Endothelial cell of umbilical vein (primary cell): ENCODE data around the gene SEMA3A. TPM values are rescaled to one million over a fixed set of nuclear protein-coding genes. Genes with fewer than 3 reads are reported as not detected.

Experiments used
- BruUV-seq: library from RNA; stranded (reverse); fragments of 400-500 nt; replicated peaks from 2 replicates; lab custom pipeline; 2021; lab: Mats Ljungman, UMichigan
- CTCF ChIA-PET: fragments of 300-600, 350-600 bp; sonication (Branson Sonifier 250); formaldehyde crosslinking; loops from one replicate; lab custom pipeline; 2021; ENCODE audit warnings: antibody characterized with exemption, inconsistent platforms; lab: Charles Lee
- POLR2A ChIA-PET: fragments of 300-600, 350-600 bp; sonication (Branson Sonifier 250); formaldehyde crosslinking; loops from one replicate; lab custom pipeline; 2021; ENCODE audit warnings: antibody characterized with exemption, inconsistent platforms; lab: Charles Lee
- DNase-seq: peaks from one replicate; pipeline ENCODE4 v3.0.0-alpha.2; 2011; ENCODE audit warnings: low read depth, low spot score
- FAIRE-seq: peaks from 2 replicates; lab custom pipeline; 2011; peaks lifted over from hg19 to GRCh38; lab: Jason Lieb, UNC
- H2AFZ ChIP-seq: 2 replicates; pipeline ENCODE4 v1.6.0; 2012; ENCODE audit warnings: low read depth, low read length, control low read depth, inconsistent platforms
- H3K27ac ChIP-seq: 2 replicates; pipeline ENCODE4 v1.5.1; 2011; ENCODE audit warnings: low read depth, mild to moderate bottlenecking, control low read depth, low read length, moderate library complexity; ENCODE audit not compliant: insufficient read depth
- H3K27me3 ChIP-seq, 2 experiments: 2 replicates each; pipeline versions ENCODE4 v1.6.0 to v1.6.1; 2011; ENCODE audit warnings: low read length in 2 of 2, mixed read lengths in 1 of 2; ENCODE audit not compliant: control insufficient read depth in 2 of 2, insufficient read depth in 2 of 2
- H3K36me3 ChIP-seq, 2 experiments: 2 replicates in 1 of 2; 3 replicates in 1 of 2; pipeline ENCODE4 v1.5.1; 2011; ENCODE audit warnings: low read length in 2 of 2, mild to moderate bottlenecking in 1 of 2, moderate library complexity in 1 of 2; ENCODE audit not compliant: control insufficient read depth in 2 of 2, insufficient read depth in 2 of 2; ENCODE audit errors: extremely low read depth in 1 of 2
- H3K4me1 ChIP-seq: 3 replicates; pipeline ENCODE4 v1.5.1; 2011; ENCODE audit warnings: mild to moderate bottlenecking, low read length; ENCODE audit not compliant: control insufficient read depth, insufficient read depth; ENCODE audit errors: extremely low read depth
- H3K4me2 ChIP-seq: 2 replicates; pipeline ENCODE4 v1.6.1; 2011; ENCODE audit warnings: low read length, control low read depth, mixed read lengths; ENCODE audit not compliant: insufficient read depth
- H3K4me3 ChIP-seq, 3 experiments: fragments of 200-600 bp in 1 of 3; sonication (generic), shearing (Covaris generic) in 1 of 3; replicated peaks in 1 of 3; 2 replicates each; pipeline ENCODE4 v1.5.1; 2011 to 2016; ENCODE audit warnings: control low read depth in 3 of 3, low read length in 3 of 3, mild to moderate bottlenecking in 2 of 3, inconsistent platforms in 1 of 3, low read depth in 1 of 3, moderate library complexity in 1 of 3; ENCODE audit not compliant: insufficient read depth in 1 of 3
- H3K79me2 ChIP-seq: 2 replicates; pipeline ENCODE4 v1.6.0; 2012; ENCODE audit warnings: low read length, inconsistent platforms; ENCODE audit not compliant: control insufficient read depth, insufficient read depth
- H3K9ac ChIP-seq: replicated peaks from 2 replicates; pipeline ENCODE3; 2011; ENCODE audit warnings: low read length, control low read depth; ENCODE audit not compliant: insufficient read depth; ENCODE audit errors: extremely low read depth
- H3K9me1 ChIP-seq: replicated peaks from 3 replicates; pipeline ENCODE4 v1.6.0; 2011; ENCODE audit warnings: mild to moderate bottlenecking, low read length; ENCODE audit not compliant: control insufficient read depth, insufficient read depth; ENCODE audit errors: extremely low read depth
- H3K9me3 ChIP-seq: replicated peaks from 2 replicates; pipeline ENCODE4 v1.5.1; 2012; ENCODE audit warnings: low read length, inconsistent platforms; ENCODE audit not compliant: control insufficient read depth, insufficient read depth
- H4K20me1 ChIP-seq: replicated peaks from 2 replicates; pipeline ENCODE3; 2011; ENCODE audit warnings: mild to moderate bottlenecking, low read length; ENCODE audit not compliant: control insufficient read depth, insufficient read depth; ENCODE audit errors: extremely low read depth
- CTCF ChIP-seq, 2 donors: IDR thresholded peaks; 1 replicate in 1 of 2; 2 replicates in 1 of 2; pipeline ENCODE4 v1.5.1; 2011; ENCODE audit warnings: low read length in 2 of 2, mild to moderate bottlenecking in 2 of 2, moderate library complexity in 2 of 2, control low read depth in 1 of 2, inconsistent platforms in 1 of 2, low read depth in 1 of 2; ENCODE audit not compliant: insufficient read depth in 1 of 2; ENCODE audit errors: extremely low read depth in 1 of 2
- EZH2 ChIP-seq: IDR thresholded peaks from 2 replicates; pipeline ENCODE4 v1.6.1; 2012; ENCODE audit warnings: borderline replicate concordance, low read depth, mild to moderate bottlenecking, moderate library complexity, low read length, inconsistent platforms; ENCODE audit not compliant: severe bottlenecking
- FOS ChIP-seq: IDR thresholded peaks from 2 replicates; pipeline ENCODE4 v1.6.1; 2011; ENCODE audit warnings: mild to moderate bottlenecking, low read length, moderate library complexity, borderline replicate concordance; ENCODE audit not compliant: insufficient read depth
- GATA2 ChIP-seq: IDR thresholded peaks from 2 replicates; pipeline ENCODE4 v1.7.0; 2011; ENCODE audit warnings: low read depth, mild to moderate bottlenecking, moderate library complexity, mixed read lengths, low read length; ENCODE audit not compliant: insufficient read length, insufficient read depth
- JUN ChIP-seq: IDR thresholded peaks from 2 replicates; pipeline ENCODE4 v1.6.1; 2011; ENCODE audit warnings: borderline replicate concordance, low read depth; ENCODE audit not compliant: insufficient read length, insufficient read depth
- MYC ChIP-seq: IDR thresholded peaks from one replicate; pipeline ENCODE4 v1.6.1; 2011; ENCODE audit warnings: mild to moderate bottlenecking, low read depth, low read length
- POLR2A ChIP-seq: IDR thresholded peaks from 2 replicates; pipeline ENCODE4 v1.6.1; 2012; ENCODE audit warnings: low read depth, mild to moderate bottlenecking, control low read depth, low read length
- POLR2AphosphoS5 ChIP-seq: IDR thresholded peaks from 2 replicates; pipeline ENCODE4 v1.6.1; 2012; ENCODE audit warnings: low read depth, mild to moderate bottlenecking, control low read depth, low read length, moderate library complexity; ENCODE audit not compliant: insufficient read depth
- dilution Hi-C: fragments of 300-500 bp; cut with MboI; formaldehyde crosslinking; loops from one replicate; pipeline ENCODE4 v1.15.0; 2019; ENCODE audit warnings: low sequenced_read_pairs; ENCODE audit not compliant: extremely low pct_ligation_motif_present
- intact Hi-C: fragments of 100-400 bp; cut with micrococcal nuclease; formaldehyde crosslinking; loops from one replicate; pipeline ENCODE4 v1.10.0; 2022
- polyA plus RNA-seq, 4 experiments: library from polyadenylated mRNA; depleted of rRNA in 3 of 4; stranded (reverse) in 3 of 4; unstranded in 1 of 4; fragments of >200 nt; gene quantifications; 2 replicates each; pipeline versions ENCODE4 v1.2.1 to v1.2.3, GENCODE V29; 2011 to 2012; ENCODE audit warnings: missing spikeins in 1 of 4
- total RNA-seq: library from RNA; stranded (reverse); gene quantifications from 2 replicates; pipeline ENCODE4 v1.2.3, GENCODE V29; 2021
- TF ChIP-seq, protein P1 (sequence below): IDR thresholded peaks from 2 replicates; pipeline ENCODE4 v1.6.1; 2011; ENCODE audit not compliant: insufficient read depth, insufficient read length

SEMA3A gene
- total and polyA plus RNA-seq, 2 donors (not counting 3 experiments of a cell fraction or from before 2014, with no cell fraction given) = 0.68 to 1.2 TPM

DNA sequence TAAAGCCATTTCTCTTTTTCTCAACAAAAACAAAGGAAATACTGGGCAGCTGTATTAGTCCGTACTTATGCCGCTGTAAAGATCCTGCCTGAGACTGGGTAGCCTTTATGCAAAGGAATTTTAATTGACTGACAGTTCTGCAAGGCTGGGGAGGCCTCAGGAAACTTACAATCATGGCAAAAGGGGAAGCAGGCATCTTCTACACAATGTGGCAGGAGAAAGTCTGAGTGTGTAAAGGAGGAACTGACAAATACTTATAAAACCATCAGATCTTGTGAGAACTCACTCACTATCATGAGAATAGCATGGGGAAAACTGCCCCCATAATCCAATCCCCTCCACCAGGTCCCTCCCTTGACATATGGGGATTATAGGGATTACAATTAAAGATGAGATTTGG, 264.3 kb downstream of the SEMA3A start:
- Histone ChIP-seq H4K20me1 (no peaks in the 10 kb centered on the region), H3K27me3 (no peaks in the 10 kb centered on the region), H3K4me3 (no peak overlapping the region), H3K4me2 (no peak overlapping the region), H3K27ac (no peak overlapping the region), H3K79me2 (no peaks in the 10 kb centered on the region), H3K9me3 (no peaks in the 10 kb centered on the region), H3K9me1 (no peaks in the 10 kb centered on the region), H3K9ac (no peak overlapping the region), H2AFZ (no peak overlapping the region), H3K4me1 (no peaks in the 10 kb centered on the region), H3K36me3 (no peaks in the 10 kb centered on the region)
- no peak for FAIRE-seq
- no TSS peak for BruUV-seq
- CTCF ChIA-PET = interaction anchor here (11.6 kb wide), 1 partner anchor 1096 kb away, joined by 302 read pairs; no protein-coding TSS in a partner anchor
- intact Hi-C loops (loop anchor here (10.0 kb wide), 1 partner anchor 1535 kb away; no protein-coding TSS in a partner anchor), dilution Hi-C loops (no loop called here)
- POLR2A ChIA-PET = no interaction called here
- TF ChIP-seq POLR2A = no peak
- TF ChIP-seq, protein P1, sequence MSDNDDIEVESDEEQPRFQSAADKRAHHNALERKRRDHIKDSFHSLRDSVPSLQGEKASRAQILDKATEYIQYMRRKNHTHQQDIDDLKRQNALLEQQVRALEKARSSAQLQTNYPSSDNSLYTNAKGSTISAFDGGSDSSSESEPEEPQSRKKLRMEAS = no peak
- no peak for TF ChIP-seq JUN
- no peak for TF ChIP-seq POLR2AphosphoS5
- TF ChIP-seq EZH2 = no peak
- no peak for TF ChIP-seq FOS
- no peak for TF ChIP-seq GATA2
- TF ChIP-seq CTCF (IDR thresholded peaks at IDR 0.05; ENCODE audit: extremely low read depth in 1 of 2, insufficient read depth in 1 of 2, low read depth in 1 of 2, low read length in 2 of 2) = no peak
- TF ChIP-seq MYC = no peak
- DNase-seq = no peak
